Midbrain (tissue), 1 donor: ENCODE measurements around the gene ZNF22.

Experiments
- DNase-seq: peaks from one replicate; lab custom pipeline; 2025; lab: John Stamatoyannopoulos, UW

Gene ZNF22

DNA sequence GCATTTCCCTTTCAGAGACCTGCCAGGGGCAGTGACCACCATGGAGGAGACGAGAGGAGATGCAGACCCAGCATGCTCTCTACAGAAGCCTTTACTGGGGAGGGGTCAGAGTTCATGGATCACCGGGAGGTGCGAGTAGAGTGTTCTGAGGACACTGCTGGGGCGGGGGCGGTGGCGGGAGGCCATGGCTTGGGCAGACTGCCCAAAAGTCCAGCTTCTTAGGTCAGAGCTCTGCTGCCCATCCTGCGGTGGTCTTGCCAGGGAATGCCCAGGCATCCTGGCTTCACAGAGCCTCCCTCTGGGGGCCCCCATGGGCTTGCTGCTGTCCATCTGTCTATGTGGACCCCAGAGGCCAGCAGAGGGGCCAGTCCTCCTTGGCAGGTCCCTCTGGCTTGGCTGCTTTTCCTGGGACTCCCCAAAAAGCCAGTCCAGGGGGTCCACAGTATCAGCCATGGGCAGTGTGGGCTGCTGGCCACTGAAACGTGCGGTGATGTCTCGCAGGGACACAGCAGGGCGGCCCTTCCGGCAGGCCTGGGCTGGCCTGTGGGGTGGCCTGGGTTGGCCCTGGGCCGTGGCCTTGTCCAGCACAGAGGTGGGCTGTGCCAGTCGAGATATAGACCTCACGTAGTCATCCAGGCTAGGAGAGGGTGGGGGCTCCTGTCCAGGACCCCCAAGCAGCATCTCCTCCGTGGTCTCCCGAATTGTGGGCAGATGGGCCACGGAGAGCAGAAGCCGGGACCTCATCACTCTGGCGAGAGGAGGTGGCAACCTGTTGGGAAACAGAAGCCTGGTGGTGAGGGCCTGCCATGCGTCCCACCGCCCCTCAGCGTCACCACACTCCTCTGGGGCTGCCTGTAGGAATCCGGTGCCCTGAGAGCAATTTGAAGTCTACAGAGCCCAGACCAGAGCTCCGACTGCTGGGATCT, 23.2 kb upstream of the ZNF22 start:
- no peak for DNase-seq

DNA sequence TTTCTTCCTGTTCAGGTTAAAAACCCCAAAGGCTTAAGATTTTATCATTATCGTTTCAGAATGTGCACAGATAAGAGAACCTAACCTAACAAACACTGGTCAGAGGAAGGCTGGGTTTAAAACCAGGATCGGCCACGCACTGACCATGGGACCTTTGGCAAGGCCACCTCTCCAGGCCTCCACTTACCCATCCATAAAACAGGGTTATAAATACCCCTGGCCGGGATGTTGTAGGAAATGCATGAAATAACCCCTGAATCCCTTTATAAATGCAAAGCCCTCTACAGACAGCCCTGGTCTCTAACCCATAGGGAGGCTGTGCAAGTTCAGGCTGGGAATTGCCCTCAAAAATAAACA, 22.5 kb upstream of the ZNF22 start:
- no peak for DNase-seq

DNA sequence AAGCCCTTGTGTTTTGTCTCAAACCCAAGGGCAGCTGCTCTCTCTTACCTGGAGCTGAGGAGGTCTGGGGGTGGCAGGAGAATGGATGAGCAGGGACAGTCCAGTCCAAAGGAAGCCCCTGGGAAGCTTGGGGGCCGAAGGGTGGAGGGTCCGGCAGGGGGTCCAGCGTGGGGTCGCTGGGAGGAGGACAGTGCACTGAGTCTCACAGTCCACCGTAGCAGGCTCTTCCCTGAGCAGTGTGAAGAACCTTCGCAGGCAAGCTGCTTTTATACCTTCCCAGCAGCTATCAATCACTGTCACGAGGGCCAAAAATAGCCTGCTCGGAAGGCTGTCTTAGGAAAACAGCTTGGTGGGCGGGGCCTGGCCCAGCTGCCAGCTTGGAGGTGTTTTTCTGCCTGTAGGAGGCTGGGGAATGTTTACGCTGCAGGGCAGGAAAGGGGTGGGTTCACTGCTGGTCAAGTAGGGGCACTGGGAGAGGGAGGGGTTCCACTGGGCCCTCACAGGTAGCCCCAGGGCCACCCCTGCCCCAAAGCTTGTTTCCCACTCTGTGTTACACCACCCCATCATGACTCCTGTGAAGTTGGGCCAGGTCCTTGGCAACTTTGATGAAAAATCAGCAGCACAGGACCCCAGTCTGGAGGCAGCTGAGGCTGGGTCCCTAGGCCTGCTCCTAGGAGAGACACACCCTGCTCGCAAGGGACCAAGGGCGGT, 22.0 kb upstream of the ZNF22 start, which contains the start of gene DEPP1:
Gene DEPP1, minus strand, starts transcription at position 240 of the 711 bp plus-strand sequence. CDS start 779 bp downstream, outside the sequence.
- DNase-seq = peak; percentile 59

DNA sequence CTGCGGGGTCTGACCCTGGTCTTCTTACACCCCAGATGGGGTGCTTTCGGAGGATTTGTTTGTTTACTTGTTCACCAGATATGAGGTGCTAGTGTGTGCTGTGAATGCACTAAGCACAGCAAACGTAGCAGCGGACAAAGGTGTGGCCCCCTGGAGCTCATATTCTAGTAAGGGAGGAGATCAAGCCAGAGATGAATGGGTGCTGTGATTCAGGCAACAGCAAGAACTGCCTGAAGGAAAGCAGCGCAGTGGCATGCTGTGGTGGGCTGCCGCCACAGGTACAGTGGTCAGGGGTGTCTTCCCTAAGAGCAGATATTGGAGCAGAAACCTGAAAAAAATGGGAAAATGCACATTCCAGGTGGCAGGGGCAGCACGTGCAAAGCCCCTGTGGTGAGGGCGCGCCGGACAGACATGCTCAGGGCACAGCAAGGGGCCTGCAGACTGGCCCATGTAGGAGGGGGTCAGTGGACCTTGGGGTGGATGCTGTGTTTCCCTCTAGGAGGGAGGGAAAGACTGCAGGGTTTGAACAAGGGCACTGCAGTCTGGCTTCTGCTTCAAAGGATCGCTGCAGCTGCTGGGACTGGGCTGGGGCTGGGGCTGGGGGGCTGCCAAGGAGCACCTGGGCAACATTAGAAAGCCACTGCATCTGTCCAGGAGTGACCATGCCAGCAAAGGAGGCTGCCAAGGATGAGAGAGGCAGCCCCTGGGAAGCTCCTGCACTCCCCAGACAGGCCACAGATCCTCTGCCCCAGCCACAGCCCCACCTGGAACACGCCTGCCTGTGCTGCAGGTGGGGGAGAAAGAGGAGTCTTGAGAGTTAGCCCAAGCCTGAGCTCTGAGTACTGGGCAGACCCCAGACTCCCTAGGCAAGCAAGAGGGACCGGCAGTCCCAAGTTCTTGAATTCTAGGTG, 21.2 kb upstream of the ZNF22 start:
- no peak for DNase-seq

DNA sequence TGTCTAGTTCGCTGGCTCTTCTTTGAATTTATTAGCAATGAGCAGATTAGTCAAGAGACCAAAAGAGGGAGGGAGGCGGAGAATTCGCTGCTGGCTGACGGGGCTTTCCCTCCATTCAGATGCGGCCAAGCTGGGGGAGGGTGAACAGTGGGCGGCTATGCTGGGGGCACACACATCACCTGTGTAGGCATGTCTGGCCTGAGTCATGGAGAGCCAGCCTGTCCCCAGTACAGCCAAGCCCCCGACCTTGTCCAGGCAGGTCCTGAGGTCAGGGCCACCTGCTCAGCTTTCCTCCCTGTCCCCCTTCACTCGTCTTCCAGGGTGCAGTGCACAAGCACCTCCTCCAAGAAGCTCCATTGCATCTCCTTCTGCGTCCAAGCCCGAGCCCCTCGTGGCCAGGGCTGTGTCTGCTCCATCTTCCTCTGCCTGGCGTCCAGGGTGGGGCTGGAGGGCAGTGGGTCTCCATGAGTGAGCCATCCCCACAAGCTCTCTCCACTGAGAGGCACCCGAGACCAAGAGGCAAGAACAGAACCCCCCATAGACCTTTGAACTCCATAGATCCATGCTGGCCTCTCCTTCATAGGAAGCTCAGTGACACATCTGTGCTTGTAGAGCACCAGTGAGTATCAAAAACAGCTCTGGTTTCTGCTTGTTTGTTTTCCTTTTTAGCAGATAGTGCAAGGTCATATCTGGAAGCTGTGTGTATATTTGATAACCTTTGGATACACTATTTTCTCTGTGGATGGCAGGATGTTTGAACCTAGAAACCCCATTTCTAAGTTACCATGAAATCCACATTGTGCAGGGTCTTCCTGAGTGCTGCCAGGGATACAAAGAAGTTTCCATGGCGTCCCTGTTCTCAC, 20.2 kb upstream of the ZNF22 start:
- DNase-seq = no peak

DNA sequence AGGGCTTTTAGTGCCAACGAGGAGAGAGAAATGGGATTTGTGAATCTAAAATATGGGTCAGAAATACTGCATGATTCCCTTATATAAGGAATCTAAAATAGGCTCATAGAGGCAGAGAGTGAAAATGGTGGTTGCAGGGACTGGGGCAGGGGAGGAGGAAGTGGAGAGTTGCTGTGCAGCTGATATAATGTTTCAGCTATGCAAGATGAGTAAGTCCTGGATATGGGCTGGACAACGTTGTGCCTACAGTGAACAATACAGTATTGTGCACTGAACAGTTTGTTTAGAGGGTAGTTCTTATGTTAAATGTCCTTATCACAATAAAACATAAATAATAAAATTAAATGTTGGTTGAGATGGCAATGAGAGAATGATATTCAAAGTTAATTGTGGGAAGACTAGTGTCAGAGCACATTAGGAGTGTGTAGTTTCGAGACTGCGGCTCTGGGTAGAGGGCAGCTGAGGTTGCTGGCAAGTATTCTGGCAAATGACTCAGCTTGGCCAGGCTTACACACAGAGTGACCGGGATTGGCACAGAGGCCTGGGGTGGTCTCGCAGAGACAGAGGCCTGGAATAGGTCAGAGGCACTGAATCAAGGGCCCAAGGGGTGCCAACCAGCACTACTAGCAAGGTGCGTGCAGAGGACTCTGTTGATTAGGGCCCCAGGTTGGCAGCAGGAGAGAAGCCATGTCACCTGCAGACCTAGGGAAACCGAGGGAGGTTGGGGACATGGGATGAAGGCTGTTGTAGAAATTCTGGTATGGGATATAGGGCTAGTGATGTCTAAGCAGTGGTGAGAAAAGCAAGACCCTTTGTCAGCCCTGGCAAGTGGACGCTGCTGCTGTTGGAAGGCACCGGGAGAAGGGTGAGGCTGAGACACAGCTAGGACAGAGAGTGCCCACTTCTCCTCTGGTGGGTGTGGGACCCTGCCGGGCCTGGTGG, 19.3 kb upstream of the ZNF22 start:
- DNase-seq = peak; percentile 39

DNA sequence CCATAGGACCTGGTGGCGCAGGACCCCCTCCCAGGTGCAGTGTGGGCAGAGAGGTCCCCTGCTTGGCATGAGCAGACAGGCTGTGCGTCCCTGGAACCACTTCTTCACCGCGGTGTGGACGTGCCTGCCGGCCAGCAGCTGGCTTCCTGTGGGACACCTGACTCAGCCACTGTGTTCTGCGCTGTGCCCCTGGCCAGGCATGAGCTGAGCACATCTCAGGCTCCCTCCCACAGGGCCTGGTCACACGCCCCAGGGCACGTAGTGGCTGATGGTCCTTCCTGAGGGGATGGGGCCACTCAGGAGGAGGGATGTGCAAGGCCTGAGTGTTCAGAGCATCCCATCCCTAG, 18.6 kb upstream of the ZNF22 start:
- DNase-seq = no peak

DNA sequence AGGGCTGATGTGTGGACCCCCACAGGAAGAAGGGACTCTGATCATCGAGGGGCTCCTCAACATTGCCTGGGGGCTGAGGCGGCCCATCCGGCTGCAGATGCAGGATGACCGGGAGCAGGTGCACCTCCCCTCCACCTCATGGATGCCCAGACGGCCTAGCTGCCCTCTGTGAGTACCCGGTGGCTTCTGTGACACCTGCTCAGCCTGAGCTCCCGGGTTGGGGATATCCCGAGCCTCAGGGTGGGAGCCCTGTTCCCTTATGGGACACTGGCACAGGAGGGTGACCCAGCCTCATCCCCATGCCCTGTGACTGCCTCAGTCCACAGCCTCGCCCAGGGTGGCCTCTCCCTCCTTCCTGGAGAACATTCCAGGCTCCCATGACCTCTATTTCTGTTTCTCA, 18.2 kb upstream of the ZNF22 start:
- DNase-seq = no peak

DNA sequence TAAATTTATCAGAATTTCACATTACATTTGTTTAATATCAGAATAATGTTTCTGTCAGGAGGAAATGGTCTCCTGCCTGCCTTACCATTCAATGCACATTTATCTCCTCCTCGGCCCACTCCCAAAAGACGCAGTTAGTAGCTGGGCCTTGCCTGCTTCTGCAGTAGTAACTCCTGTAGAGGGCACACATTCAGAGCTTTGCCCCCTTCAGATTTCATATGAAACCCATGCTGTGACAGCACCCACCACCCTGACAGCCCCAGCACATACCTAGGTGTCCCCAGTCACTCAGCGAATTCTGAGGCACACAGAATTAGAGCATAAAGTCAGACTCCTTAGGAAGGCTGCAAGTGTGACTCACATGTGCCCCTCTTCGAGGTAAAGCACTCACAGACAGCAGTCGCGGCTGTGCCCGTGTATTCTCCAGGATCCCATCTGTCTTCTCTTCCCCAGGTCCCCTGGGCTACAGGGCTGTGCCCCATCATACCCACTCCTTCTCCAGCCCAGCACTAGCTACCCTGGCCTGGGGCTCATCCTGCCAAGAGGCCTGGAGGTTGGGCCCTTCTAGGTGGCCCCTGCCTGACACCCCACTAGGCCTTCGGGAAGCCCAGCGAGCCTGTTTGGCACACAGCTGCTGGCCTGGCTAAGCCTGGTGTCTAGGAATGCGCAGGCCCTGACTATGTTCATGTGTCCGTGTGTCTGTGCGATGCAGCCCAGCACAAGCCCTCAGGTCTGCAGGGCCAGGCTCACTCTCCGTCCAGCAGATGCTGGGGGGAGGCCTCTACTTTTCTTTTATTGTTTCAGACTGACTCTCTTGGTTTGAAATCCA, 17.4 kb upstream of the ZNF22 start:
- no peak for DNase-seq

DNA sequence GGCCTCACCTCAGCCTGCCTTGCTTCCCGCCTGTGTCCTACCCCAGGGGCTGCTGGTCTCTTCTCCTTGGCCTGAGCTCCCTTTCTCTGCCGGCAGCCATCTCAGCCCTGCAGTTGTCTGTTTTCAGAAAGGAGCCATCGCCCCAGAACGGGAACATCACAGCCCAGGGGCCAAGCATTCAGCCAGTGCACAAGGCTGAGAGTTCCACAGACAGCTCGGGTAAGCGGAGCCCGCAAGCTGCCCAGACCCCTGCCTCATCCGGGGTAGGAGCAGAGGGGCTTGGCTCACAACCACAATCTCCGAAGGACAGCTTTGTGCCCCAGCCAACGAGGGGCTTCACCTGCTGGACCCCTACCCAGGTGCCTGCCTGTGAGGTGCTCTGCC, 16.8 kb upstream of the ZNF22 start:
- no peak for DNase-seq

DNA sequence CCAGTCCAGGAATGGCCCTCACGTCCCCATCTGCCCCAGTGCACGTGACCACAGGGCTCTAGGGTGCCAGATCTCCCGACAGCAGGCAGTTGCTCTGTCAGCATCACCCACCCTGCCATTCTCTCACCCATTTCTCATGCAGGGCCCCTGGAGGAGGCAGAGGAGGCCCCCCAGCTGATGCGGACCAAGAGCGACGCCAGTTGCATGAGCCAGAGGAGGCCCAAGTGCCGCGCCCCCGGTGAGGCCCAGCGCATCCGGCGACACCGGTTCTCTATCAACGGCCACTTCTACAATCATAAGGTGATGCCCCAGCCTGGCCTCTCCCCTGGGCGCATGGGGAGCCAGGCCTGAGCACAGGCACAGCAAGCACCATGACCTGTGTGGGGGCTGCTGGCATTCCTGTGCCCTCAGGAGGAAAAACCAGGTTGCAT, 16.0 kb upstream of the ZNF22 start:
- no peak for DNase-seq

DNA sequence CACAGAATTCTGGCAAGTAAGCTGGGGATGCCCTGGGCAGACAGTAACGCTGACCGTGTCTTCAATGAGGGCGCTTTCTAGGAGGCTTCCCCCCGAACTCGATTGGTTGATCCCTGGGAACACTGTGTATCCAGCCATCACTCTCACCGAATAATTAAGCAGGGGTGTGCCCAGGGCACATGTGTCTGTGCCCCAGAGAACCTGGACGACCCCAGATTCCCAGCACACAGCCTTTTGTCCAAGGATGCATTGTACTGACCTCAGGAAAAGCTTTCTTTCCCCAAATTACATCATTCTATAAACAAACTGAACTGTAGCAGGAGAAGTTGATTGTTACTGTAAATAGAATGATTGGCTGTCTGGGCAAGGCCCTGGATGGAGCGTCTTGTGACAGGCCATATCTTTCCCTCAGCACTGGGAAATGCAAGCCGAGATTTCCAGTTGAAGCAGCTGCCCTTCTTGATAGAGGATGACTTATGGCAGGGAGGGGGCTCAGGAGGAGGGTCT, 15.5 kb upstream of the ZNF22 start:
- no peak for DNase-seq

DNA sequence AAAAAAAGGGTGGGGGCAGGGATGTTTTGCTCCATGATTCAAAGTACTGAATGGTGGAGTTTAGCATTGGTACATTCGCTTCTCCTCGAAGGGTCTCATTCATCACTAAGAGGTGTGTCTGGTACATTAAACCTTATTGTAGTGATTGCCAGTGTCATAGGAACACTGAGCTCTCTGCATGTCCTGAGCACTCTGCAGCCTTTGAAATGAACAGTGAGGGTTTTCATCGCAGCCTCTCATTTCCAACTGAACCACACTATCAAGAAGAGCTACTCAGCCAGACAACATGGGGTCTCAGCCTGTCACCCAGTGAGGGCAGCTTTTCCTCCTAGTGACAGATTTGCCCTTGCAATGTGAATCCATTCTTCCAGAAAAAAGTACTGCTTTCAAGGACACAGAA, 14.5 kb upstream of the ZNF22 start:
- no peak for DNase-seq

DNA sequence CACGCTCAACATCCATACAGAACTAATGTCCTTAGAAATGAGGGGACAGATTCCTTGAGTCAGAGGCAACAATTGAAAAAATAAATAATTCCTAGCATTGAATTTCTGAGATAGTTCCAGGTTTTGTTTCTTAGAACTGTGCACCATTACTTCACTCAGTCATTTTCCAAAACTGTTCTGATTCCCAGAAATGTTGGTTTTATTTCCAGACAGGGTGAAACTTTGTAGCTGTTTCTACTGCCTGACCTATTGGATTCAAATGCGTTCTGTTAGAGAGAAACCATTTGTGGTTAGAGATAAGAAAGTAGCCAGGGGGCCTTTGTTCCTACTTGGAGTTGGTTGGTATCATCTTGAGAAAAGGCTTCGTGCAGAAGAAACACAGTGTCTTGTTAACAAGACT, 14.1 kb upstream of the ZNF22 start:
- no peak for DNase-seq

DNA sequence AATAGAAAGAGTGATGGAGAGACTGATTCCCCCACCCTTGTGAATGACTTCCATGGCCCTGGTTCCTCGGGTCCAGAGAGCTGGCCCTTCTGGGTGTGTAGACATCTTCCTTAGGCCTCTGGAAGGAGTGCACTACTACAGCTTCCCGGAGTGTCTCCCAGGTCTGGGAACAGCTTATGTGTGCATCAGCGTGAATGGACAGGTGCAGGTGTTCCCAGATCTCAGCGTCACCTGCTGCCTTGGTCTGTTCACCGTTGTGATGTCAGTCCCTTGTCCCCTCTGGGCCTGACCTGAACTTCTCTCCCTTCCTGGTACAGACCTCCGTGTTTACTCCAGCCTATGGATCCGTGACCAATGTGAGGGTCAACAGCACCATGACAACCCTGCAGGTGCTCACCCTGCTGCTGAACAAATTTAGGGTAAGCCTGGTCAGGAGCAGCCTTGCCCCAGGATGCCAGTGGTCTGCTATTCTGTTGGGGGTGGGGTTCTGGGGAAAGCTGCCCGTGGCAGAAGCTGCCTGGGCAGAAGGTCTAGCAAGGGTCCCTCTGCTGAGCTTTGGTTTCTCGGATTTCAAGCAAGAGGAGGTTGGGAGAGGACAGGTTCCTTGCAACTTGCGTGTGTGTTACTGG, 11.7 kb upstream of the ZNF22 start:
- no peak for DNase-seq

DNA sequence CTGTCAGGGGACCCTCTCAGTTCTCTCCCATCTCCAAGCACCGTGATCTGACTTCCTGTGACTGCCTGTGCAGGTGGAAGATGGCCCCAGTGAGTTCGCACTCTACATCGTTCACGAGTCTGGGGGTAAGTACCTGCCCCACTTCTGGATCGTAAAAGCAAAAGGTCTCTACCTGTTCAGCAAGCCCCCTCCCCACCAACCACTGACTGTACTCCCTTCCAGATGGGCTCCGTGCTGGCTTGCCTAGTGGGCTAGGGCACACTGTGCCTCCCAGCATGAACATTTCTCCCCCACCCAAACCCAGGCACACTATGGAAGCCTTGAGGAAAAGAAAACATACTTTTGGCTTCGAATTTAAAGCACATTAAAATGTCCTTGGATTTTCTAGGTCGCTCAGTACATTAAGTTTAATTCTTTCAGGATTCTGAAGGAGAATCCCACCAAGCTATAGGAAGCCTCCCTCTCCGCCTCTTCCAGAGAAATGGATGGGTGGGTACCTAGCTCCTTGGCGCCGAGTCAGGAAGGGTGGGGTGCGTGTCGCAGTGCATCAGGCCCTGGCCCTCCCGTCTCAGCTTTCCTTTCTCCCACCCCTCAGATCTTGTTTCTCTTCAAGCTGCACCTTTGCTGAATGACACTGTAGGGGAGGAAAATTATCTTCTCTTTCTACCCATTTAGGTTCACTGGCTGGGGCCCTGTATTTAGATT, 11.0 kb upstream of the ZNF22 start:
- DNase-seq = no peak

DNA sequence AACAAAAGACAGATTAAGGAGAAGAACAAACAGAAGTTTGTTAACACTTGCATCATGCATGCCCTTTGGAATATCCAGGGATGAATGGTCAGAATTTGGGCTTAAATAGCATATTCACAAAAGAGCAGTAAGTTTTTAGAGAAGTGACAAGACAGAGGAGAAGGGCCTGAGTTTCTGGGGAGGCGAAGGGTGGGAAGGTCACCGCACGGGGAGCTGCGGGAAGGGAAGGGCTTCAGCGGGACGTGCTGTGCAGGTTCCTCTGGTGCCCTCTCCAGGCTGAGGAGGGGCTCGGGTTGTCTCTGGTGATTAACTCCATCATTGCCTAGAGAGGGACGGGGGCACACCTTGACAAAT, 10.4 kb upstream of the ZNF22 start:
- no peak for DNase-seq

DNA sequence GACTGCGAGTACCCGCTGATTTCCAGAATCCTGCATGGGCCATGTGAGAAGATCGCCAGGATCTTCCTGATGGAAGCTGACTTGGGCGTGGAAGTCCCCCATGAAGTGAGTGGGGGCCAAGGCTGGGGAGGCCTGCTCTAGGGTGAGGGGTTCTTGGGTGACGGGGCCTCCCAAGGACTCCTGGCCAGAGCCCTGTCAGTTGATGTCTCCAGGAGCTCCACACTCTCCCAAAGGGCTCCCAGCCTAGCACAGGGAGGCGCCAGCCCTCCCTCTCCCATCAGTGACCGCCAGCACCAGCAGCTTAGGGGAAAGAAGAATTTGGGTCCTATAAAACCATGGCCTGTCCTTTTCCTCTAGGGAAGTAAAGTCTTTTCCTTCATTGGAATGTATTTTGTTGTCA, 9.8 kb upstream of the ZNF22 start:
- no peak for DNase-seq
